ENCODE data around the gene STX1B. TPM values are rescaled to one million over a fixed set of nuclear protein-coding genes. Genes with fewer than 3 reads are reported as not detected.

Gene STX1B
- total RNA-seq, 1 experiment from 2014 or later = 3.7 TPM

- no peak for TF ChIP-seq SIN3A (IDR thresholded peaks at IDR 0.05; ENCODE audit: borderline replicate concordance, insufficient read depth, low read depth, low read length)
- no peak for TF ChIP-seq CTCF (IDR thresholded peaks at IDR 0.05)
- TF ChIP-seq, protein P1, sequence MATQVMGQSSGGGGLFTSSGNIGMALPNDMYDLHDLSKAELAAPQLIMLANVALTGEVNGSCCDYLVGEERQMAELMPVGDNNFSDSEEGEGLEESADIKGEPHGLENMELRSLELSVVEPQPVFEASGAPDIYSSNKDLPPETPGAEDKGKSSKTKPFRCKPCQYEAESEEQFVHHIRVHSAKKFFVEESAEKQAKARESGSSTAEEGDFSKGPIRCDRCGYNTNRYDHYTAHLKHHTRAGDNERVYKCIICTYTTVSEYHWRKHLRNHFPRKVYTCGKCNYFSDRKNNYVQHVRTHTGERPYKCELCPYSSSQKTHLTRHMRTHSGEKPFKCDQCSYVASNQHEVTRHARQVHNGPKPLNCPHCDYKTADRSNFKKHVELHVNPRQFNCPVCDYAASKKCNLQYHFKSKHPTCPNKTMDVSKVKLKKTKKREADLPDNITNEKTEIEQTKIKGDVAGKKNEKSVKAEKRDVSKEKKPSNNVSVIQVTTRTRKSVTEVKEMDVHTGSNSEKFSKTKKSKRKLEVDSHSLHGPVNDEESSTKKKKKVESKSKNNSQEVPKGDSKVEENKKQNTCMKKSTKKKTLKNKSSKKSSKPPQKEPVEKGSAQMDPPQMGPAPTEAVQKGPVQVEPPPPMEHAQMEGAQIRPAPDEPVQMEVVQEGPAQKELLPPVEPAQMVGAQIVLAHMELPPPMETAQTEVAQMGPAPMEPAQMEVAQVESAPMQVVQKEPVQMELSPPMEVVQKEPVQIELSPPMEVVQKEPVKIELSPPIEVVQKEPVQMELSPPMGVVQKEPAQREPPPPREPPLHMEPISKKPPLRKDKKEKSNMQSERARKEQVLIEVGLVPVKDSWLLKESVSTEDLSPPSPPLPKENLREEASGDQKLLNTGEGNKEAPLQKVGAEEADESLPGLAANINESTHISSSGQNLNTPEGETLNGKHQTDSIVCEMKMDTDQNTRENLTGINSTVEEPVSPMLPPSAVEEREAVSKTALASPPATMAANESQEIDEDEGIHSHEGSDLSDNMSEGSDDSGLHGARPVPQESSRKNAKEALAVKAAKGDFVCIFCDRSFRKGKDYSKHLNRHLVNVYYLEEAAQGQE (IDR thresholded peaks at IDR 0.05; ENCODE audit: insufficient read depth in 1 of 2, low read depth in 2 of 2, low read length in 1 of 2) = no peak
- no peak for TF ChIP-seq POLR2AphosphoS5 (IDR thresholded peaks at IDR 0.05; ENCODE audit: low read depth, low read length)
- no peak for TF ChIP-seq TCF7L2 (IDR thresholded peaks at IDR 0.05; ENCODE audit: low read depth, low read length)
- Histone ChIP-seq H3K27me3 (ENCODE audit: control insufficient read depth, insufficient read depth, low read length) (no peaks in the 10 kb centered on the region), H3K36me3 (ENCODE audit: control insufficient read depth, insufficient read depth, low read length) (no peaks in the 10 kb centered on the region), H3K27ac (ENCODE audit: low read length) (no peak overlapping the region), H3K4me3 (ENCODE audit: low read depth in 2 of 2, low read length in 2 of 2) (no peak overlapping the region), H3K9me3 (ENCODE audit: control insufficient read depth, insufficient read depth, low read depth, low read length) (no peaks in the 10 kb centered on the region), H3K4me1 (ENCODE audit: control insufficient read depth, insufficient read depth, low read length) (no peaks in the 10 kb centered on the region)
- in situ Hi-C loops (cut with HindIII; ENCODE audit: low pct_unique_long_range_greater_than_20kb, low sequenced_read_pairs) = no loop called here
- ChIA-PET CTCF (no interaction called here), POLR2A (no interaction called here)
- BruUV-seq (replicated peaks) = no TSS peak
- intact Hi-C loops (cut with micrococcal nuclease; ENCODE audit: unreplicated experiment) = no loop called here
- no peak for ATAC-seq
- no peak for DNase-seq (ENCODE audit: low read depth, low spot score)
These were observed 32.4 kb upstream of the STX1B start for GRCh38 chr16:31042866-31043265.

GRCh38 chr16:31038993-31039392 is 28.6 kb upstream of the STX1B start:
- H3K27ac ChIP-seq (ENCODE audit: low read length) = no peak overlapping the region
- no peak for ATAC-seq
- no peak overlapping the region for H3K4me3 ChIP-seq (ENCODE audit: low read depth in 2 of 2, low read length in 2 of 2)
- CTCF ChIA-PET = no interaction called here
- intact Hi-C loops (cut with micrococcal nuclease; ENCODE audit: unreplicated experiment) = loop anchor here (10.0 kb wide), 1 partner anchor 56 kb away; the partner anchor contains the start of gene VKORC1
- DNase-seq (ENCODE audit: low read depth, low spot score) = no peak
- in situ Hi-C loops (cut with HindIII; ENCODE audit: low pct_unique_long_range_greater_than_20kb, low sequenced_read_pairs) = no loop called here
- POLR2A ChIA-PET = no interaction called here
- no peaks in the 10 kb centered on the region for H3K27me3 ChIP-seq (ENCODE audit: control insufficient read depth, insufficient read depth, low read length)
- H3K36me3 ChIP-seq (ENCODE audit: control insufficient read depth, insufficient read depth, low read length) = no peaks in the 10 kb centered on the region
- no TSS peak for BruUV-seq (replicated peaks)
- TF ChIP-seq CTCF (IDR thresholded peaks at IDR 0.05) (no peak), TCF7L2 (IDR thresholded peaks at IDR 0.05; ENCODE audit: low read depth, low read length) (no peak), SIN3A (IDR thresholded peaks at IDR 0.05; ENCODE audit: borderline replicate concordance, insufficient read depth, low read depth, low read length) (no peak), POLR2AphosphoS5 (IDR thresholded peaks at IDR 0.05; ENCODE audit: low read depth, low read length) (no peak)
- TF ChIP-seq, protein P1 (IDR thresholded peaks at IDR 0.05; ENCODE audit: insufficient read depth in 1 of 2, low read depth in 2 of 2, low read length in 1 of 2) = no peak
- H3K9me3 ChIP-seq (ENCODE audit: control insufficient read depth, insufficient read depth, low read depth, low read length) = no peaks in the 10 kb centered on the region
- H3K4me1 ChIP-seq (ENCODE audit: control insufficient read depth, insufficient read depth, low read length) = peaks cover 4% of the 10 kb centered on the region; the same call in 1 of the 2 replicates

Measured in Panc1 (cell line).